ENCODE measurements around the gene ZBTB38. TPM values are rescaled to one million over a fixed set of nuclear protein-coding genes. Genes with fewer than 3 reads are reported as not detected.

Gene ZBTB38
- total RNA-seq, 4 donors from 2014 or later = 121 to 171 (median 150) TPM

- TF ChIP-seq POLR2A (IDR thresholded peaks at IDR 0.05) = no peak
- TF ChIP-seq EP300 (IDR thresholded peaks at IDR 0.05) = no peak
- TF ChIP-seq, protein P1, sequence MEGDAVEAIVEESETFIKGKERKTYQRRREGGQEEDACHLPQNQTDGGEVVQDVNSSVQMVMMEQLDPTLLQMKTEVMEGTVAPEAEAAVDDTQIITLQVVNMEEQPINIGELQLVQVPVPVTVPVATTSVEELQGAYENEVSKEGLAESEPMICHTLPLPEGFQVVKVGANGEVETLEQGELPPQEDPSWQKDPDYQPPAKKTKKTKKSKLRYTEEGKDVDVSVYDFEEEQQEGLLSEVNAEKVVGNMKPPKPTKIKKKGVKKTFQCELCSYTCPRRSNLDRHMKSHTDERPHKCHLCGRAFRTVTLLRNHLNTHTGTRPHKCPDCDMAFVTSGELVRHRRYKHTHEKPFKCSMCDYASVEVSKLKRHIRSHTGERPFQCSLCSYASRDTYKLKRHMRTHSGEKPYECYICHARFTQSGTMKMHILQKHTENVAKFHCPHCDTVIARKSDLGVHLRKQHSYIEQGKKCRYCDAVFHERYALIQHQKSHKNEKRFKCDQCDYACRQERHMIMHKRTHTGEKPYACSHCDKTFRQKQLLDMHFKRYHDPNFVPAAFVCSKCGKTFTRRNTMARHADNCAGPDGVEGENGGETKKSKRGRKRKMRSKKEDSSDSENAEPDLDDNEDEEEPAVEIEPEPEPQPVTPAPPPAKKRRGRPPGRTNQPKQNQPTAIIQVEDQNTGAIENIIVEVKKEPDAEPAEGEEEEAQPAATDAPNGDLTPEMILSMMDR (IDR thresholded peaks at IDR 0.05) = no peak
- peak overlapping the region in 3 of 4 donors; percentile 6 to 26 (median 17) for H3K27ac ChIP-seq
- WGBS, 2 donors = 77 to 82% methylated on average over 4 of the region's 4 CpGs
- no peak for DNase-seq (ENCODE audit: low spot score in 2 of 2)
- no peaks in the 10 kb centered on the region for H3K27me3 ChIP-seq
- H3K9me3 ChIP-seq = no peaks in the 10 kb centered on the region
- H3K4me1 ChIP-seq = peaks cover 0 to 44% (median 7%) of the 10 kb centered on the region in 4 donors
- no peak overlapping the region for H3K4me3 ChIP-seq
- H3K36me3 ChIP-seq = peaks cover 0 to 13% (median 0%) of the 10 kb centered on the region in 3 donors
Observed at GRCh38 chr3:141384157-141384556, 15.9 kb downstream of the ZBTB38 start.

- H3K4me3 ChIP-seq = no peak overlapping the region
- DNase-seq (ENCODE audit: low spot score in 2 of 2) = no peak
- peak overlapping the region in 3 of 4 donors; percentile 17 to 72 (median 63) for H3K27ac ChIP-seq
- TF ChIP-seq, protein P1 (IDR thresholded peaks at IDR 0.05) = no peak
- TF ChIP-seq EP300 (IDR thresholded peaks at IDR 0.05) (no peak), POLR2A (IDR thresholded peaks at IDR 0.05) (no peak)
- H3K36me3 ChIP-seq = peaks cover 0 to 9% (median 0%) of the 10 kb centered on the region in 3 donors
- H3K9me3 ChIP-seq = no peaks in the 10 kb centered on the region
- no peaks in the 10 kb centered on the region for H3K27me3 ChIP-seq
- H3K4me1 ChIP-seq = peaks cover 0 to 44% (median 6%) of the 10 kb centered on the region in 4 donors
- 93% methylated on average over 5 of the region's 5 CpGs for WGBS, 2 donors
Observed at GRCh38 chr3:141384575-141384974, 16.3 kb downstream of the ZBTB38 start.

DNA sequence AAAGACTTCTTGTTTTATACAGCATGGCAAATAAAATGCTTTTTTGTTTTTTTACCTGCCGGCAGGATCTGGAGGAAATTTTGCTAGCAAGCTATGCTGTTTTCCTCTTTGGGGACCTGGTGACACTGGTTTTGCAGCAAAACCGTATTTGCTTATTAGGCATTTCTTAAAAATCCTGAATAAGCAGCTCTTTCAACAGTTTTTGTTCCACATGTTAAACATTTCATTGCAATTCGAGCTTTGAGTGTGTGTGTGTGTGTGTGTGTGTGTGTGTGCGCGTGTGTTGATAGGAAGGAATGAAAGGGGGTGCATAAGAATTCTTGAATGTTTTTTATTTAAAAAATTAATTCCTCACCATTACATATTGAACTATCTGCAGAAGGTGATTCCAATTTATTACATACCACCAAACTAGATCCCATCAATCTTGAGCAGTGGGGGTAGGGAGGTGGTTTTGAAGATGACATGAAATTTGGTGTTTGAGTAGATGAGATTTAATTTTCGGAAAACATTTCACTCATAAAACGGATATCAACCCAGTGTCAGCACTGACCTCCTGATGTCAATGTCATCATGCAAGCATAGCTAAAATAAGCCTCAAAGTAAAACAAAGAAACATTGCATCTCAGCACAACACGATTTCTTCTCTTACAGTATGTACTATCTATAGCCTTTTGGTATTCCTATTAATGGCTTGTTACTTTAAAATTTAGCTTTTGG is 17.3 kb downstream of the ZBTB38 start:
- TF ChIP-seq, protein P1 (IDR thresholded peaks at IDR 0.05) = no peak
- TF ChIP-seq EP300 (IDR thresholded peaks at IDR 0.05) = no peak
- TF ChIP-seq POLR2A (IDR thresholded peaks at IDR 0.05) = no peak
- no peak for DNase-seq (ENCODE audit: low spot score in 2 of 2)
- Histone ChIP-seq H3K4me3 (peak overlapping the region in 1 of 4 donors; percentile 4), H3K4me1 (peaks cover 0 to 44% (median 6%) of the 10 kb centered on the region in 4 donors), H3K27ac (peak overlapping the region in 3 of 4 donors; percentile 42 to 72 (median 63)), H3K9me3 (no peaks in the 10 kb centered on the region), H3K36me3 (peaks cover 0 to 8% (median 0%) of the 10 kb centered on the region in 3 donors), H3K27me3 (no peaks in the 10 kb centered on the region)
- WGBS, 2 donors = 33 to 43% methylated on average over 8 of the region's 8 CpGs

GRCh38 chr3:141386126-141386488 is 17.8 kb downstream of the ZBTB38 start:
- H3K4me3 ChIP-seq = peak overlapping the region in 1 of 4 donors; percentile 4
- peaks cover 0 to 44% (median 6%) of the 10 kb centered on the region in 4 donors for H3K4me1 ChIP-seq
- no peaks in the 10 kb centered on the region for H3K27me3 ChIP-seq
- no peaks in the 10 kb centered on the region for H3K9me3 ChIP-seq
- DNase-seq (ENCODE audit: low spot score in 2 of 2) = no peak
- H3K27ac ChIP-seq = peak overlapping the region in 3 of 4 donors; percentile 42 to 72 (median 63)
- peaks cover 0 to 6% (median 0%) of the 10 kb centered on the region in 3 donors for H3K36me3 ChIP-seq
- 37 to 52% methylated on average over 6 of the region's 6 CpGs for WGBS, 2 donors
- TF ChIP-seq, protein P1 (IDR thresholded peaks at IDR 0.05) = no peak
- TF ChIP-seq POLR2A (IDR thresholded peaks at IDR 0.05) (no peak), EP300 (IDR thresholded peaks at IDR 0.05) (no peak)

- no peaks in the 10 kb centered on the region for H3K27me3 ChIP-seq
- peak overlapping the region; percentile 7 to 72 (median 46) for H3K27ac ChIP-seq
- 47 to 54% methylated on average over 5 of the region's 5 CpGs for WGBS, 2 donors
- peaks cover 0 to 50% (median 6%) of the 10 kb centered on the region in 4 donors for H3K4me1 ChIP-seq
- TF ChIP-seq, protein P1 (IDR thresholded peaks at IDR 0.05) = no peak
- TF ChIP-seq POLR2A (IDR thresholded peaks at IDR 0.05) (no peak), EP300 (IDR thresholded peaks at IDR 0.05) (peak in 1 of 2 donors; percentile 34)
- peaks cover 0 to under 1% (median 0%) of the 10 kb centered on the region in 3 donors for H3K36me3 ChIP-seq
- H3K9me3 ChIP-seq = no peaks in the 10 kb centered on the region
- DNase-seq (ENCODE audit: low spot score in 2 of 2) = no peak
- H3K4me3 ChIP-seq = peak overlapping the region in 2 of 4 donors; percentile 4 to 11
Observed at GRCh38 chr3:141386611-141387111, 18.4 kb downstream of the ZBTB38 start.

Measured in tibial nerve (tissue), 4 donors.